Measurements from ENCODE around the gene MOXD1.

The MOXD1 gene

GRCh38 chr6:132401618-132402285 is 477 bp upstream of the MOXD1 start:
- H3K4me3 ChIP-seq (ENCODE audit: low read length): no peak overlapping the region
- DNase-seq (ENCODE audit: low read depth, low spot score): no peak

DNA sequence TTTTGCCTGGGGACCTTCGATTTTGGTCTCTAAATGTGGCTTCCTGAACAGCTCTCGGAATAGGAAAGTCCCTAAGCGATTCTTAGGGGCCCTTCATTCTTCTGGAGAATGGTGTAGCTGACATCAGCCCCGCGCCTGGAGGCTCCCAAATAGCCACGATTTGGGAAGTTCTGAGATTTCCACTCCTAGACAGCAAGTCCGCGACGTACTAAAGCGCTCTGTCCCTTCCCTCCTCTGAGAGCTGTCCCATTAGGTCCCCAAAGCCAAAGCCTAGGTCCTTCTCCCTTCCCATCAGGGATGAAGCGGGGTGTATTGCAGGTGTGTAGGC is 756 bp downstream of the MOXD1 start:
- no peak overlapping the region for H3K4me3 ChIP-seq (ENCODE audit: low read length)
- DNase-seq (ENCODE audit: low read depth, low spot score): no peak

- DNase-seq (ENCODE audit: low read depth, low spot score): no peak
- H3K4me3 ChIP-seq (ENCODE audit: low read length): no peak overlapping the region
Measured at GRCh38 chr6:132399376-132400074, 1.8 kb downstream of the MOXD1 start.

DNA sequence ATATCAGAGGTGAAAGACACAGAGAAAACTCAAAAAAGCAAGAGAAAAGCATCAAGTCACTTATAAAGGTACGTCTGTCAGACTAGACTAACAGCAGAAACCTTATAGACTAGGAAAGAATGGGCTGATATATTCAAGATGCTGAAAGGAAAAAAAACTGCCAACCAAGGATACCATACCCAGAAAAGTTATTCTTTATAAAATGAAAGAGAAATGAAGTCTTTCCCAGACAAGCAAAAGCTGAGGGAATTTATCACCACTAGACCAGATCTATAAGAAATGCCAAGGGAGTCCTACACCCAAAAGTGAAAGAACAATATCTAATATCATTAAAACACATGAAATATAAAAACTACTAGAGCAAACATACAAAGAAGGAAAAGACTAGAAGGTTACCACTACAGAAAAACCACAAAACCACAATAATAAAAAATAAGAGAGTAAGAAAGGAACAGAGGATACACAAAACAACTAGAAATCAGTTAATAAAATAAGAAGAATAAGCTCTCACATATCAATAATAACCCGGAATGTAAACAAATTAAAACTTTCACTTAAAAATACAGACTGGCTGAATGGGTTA is 6.2 kb downstream of the MOXD1 start:
- DNase-seq (ENCODE audit: low read depth, low spot score): no peak
- no peak overlapping the region for H3K4me3 ChIP-seq (ENCODE audit: low read length)

- H3K4me3 ChIP-seq (ENCODE audit: low read length): no peak overlapping the region
- no peak for DNase-seq (ENCODE audit: low read depth, low spot score)
Measured at GRCh38 chr6:132392792-132393191, 8.5 kb downstream of the MOXD1 start.

GRCh38 chr6:132392270-132392646 is 9.0 kb downstream of the MOXD1 start:
- no peak for DNase-seq (ENCODE audit: low read depth, low spot score)
- no peak overlapping the region for H3K4me3 ChIP-seq (ENCODE audit: low read length)

GRCh38 chr6:132391391-132392269 is 9.6 kb downstream of the MOXD1 start:
- H3K4me3 ChIP-seq (ENCODE audit: low read length): no peak overlapping the region
- no peak for DNase-seq (ENCODE audit: low read depth, low spot score)

DNA sequence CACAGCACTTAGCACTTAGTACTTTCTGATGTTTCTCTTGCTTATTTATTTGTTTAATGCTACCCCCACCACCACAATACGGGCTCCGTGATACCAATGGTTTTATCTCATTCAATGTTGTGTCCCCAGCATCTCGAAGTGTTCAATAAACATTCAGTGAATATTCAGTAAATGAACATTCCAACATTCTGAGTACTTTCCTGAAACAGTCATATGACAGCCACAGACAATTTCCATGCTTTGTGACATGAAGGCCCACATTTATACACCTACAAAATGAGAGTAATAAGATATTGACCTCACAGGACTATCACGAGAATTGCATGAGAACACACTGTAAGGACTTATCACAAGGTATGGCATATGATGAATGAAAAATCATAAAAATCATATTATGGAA is 10.8 kb downstream of the MOXD1 start:
- DNase-seq (ENCODE audit: low read depth, low spot score): no peak
- no peak overlapping the region for H3K4me3 ChIP-seq (ENCODE audit: low read length)

GRCh38 chr6:132390017-132390416 is 11.3 kb downstream of the MOXD1 start:
- H3K4me3 ChIP-seq (ENCODE audit: low read length): no peak overlapping the region
- peak; percentile 12 for DNase-seq (ENCODE audit: low read depth, low spot score)

GRCh38 chr6:132388291-132388690 is 13.0 kb downstream of the MOXD1 start:
- DNase-seq (ENCODE audit: low read depth, low spot score): no peak
- H3K4me3 ChIP-seq (ENCODE audit: low read length): no peak overlapping the region

DNA sequence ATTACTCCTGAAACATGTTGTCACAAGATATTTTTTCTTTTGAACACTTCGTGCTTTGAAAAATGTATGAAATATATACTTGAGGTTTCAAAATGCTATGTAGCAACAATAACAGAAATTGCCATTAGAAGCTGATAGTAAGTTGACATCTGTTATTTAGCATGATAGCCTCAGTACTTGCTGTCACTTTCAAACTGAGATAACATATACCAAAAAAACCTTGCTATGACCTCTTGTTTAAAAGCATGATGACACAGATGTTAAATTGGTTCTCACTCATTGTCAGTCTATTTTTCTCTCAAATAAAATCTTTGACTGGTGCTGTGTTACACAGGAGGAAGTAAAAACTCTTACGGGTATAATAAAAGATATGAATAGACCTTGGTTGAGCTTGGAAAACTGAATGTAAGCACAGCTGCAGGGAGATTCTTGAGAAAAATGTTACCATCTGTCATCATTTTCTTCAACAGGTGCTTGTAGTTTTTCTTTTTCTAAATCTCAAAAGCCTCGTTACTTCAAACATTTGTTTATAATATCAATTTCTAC is 18.6 kb downstream of the MOXD1 start:
- no peak for DNase-seq (ENCODE audit: low read depth, low spot score)
- no peak overlapping the region for H3K4me3 ChIP-seq (ENCODE audit: low read length)

DNA sequence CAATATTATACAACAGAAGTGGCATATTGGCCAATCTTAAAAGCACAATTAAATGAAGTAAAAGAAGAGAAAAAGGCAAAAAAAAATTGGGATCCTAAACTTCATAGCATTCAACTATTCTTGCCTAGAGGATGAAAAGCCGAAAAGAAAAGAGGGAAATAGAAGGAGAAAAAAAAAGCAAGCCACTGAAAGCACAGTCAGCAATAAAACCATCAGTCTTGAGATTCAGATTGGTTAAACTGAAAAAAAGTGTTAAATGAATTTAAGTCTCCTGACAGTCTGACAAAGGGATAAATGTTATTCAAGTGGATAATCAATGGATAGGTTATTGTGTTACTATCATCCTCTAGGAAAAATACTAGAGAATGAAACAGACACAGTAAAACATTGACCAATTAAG is 19.9 kb downstream of the MOXD1 start:
- no peak for DNase-seq (ENCODE audit: low read depth, low spot score)
- H3K4me3 ChIP-seq (ENCODE audit: low read length): no peak overlapping the region

DNA sequence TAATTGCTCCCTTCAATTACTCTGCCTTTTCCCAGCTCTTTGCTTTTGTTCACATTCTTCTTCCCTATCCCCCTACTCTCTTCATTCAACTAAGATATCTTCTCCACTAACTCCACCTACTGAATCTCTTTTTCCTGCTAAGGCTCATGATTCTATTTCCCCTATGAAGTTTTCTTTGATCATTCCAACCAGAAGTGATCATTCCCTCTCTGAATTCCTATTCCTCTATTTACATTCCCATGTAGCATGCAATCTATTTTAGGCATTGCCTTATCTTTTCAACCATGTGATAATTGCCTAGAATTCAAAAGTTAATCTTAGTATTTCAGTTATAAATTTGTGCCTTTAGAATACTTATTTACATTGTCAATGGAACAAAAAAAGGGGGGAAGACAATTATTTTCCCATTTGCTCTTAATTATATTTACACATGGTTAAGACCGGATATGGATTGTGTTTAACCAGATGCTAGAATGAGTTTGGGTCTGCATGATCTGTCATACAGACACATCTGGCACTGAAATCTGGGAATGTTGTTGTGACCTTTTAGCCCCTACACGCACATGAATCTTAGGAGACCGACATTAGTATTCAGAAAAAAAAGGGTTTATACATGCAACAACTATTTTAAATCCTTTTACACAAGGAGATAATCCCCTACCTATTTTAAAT is 20.8 kb downstream of the MOXD1 start:
- no peak overlapping the region for H3K4me3 ChIP-seq (ENCODE audit: low read length)
- DNase-seq (ENCODE audit: low read depth, low spot score): no peak

- H3K4me3 ChIP-seq (ENCODE audit: low read length): no peak overlapping the region
- DNase-seq (ENCODE audit: low read depth, low spot score): no peak
Measured at GRCh38 chr6:132369526-132369925, 31.7 kb downstream of the MOXD1 start.

- no peak for DNase-seq (ENCODE audit: low read depth, low spot score)
Measured at GRCh38 chr6:132368916-132369481, 32.3 kb downstream of the MOXD1 start.

DNA sequence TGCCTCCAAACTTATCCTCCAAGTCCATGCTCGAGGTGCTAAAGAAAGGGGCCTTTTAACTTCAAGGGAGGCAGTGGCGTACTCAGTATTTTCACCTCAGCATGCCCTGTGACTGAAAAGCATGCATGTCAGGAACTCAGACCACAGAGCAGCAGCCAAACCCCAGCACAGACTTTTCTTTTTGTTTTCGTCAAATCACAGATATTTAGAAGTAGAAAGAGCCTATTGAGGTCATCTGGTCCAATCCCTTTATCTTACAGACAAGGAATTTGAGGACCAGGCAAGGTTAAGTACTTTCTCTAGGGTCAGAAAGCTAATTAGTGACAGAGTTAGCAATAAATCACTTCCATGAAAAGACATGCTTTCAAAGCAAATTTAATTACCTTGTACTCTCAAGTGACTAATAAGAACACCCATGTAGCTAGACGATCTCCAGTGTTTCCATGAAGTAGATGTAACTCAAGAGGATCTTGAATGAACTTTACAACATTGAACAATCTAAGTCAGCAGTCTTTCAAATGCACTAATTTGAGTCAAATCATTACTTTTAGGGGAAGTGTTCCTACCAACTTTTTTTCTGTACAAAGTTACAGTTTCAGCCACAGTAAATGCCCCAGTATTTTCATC is 35.9 kb downstream of the MOXD1 start:
- H3K4me3 ChIP-seq (ENCODE audit: low read length): no peak overlapping the region
- DNase-seq (ENCODE audit: low read depth, low spot score): no peak

More at GRCh38 chr6:132368916-132369481, 32.3 kb downstream of the MOXD1 start:
- no peak overlapping the region for H3K4me3 ChIP-seq (ENCODE audit: low read length)

DNA sequence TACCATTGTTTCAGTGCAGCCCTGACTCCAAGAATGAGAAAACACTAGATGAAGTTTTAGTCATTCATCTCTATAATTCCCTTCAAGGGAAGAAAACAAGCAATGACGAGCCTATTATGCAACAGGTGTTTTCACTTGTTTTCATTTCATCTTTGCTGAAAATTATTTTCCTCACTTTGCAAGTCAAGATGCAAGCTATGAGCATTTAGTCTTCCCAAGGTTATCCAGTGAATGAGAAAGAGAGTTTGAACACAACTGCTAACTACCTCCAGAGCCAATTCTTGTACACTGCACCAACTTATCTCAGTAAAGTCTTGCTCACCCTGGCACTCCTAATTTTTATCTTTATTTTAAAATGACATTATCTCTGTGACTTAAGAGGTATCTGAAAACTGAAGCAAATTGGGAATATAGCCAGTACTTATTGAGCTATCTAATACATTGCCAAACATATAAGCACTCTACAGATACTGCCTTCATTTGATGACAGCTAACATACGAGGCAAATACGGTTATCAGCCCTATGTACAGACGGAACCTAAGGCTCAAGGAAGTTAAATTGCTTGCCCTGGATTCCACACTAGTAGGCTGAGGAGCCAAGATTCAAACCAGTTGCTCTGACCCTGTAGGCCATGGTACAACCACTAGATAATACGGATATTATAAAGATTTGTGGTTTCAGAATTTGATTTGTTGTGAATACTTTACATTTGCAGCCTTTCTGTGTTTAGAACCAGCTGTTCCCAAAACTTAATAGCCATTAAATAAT is 36.8 kb downstream of the MOXD1 start:
- DNase-seq (ENCODE audit: low read depth, low spot score): no peak
- H3K4me3 ChIP-seq (ENCODE audit: low read length): no peak overlapping the region

All from Jurkat, Clone E6-1 (cell line).